Islet of Langerhans (tissue), 1 donor: ENCODE results near the gene ARHGAP28.
"Not testable (repeated sequence)": the region's sequence is repeated elsewhere in the genome, so short reads cannot be mapped to it uniquely, and the experiment has no call there.

Source experiments
- FAIRE-seq: peaks from one replicate; lab custom pipeline; 2011; peaks lifted over from hg19 to GRCh38; lab: Jason Lieb, UNC

ARHGAP28 gene

DNA sequence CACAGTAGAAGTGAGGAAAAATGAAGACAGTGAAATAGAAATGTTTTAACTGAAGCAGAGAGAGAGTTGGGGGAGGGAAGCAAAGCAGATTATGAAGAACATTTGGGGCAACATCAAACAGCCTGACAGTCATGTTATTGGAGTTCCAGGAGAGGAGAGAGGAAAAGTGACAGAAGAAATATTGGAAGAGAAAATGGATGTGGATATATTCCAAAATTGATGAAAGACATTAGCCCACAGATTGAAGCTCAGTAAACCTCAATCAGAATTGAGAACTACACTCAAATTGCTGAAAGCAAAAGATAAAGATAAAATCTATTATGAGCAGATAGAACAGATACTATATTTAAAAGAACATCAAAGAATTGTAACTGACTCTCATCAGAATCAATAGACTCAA is 90.8 kb downstream of the ARHGAP28 start:
- FAIRE-seq: no peak

DNA sequence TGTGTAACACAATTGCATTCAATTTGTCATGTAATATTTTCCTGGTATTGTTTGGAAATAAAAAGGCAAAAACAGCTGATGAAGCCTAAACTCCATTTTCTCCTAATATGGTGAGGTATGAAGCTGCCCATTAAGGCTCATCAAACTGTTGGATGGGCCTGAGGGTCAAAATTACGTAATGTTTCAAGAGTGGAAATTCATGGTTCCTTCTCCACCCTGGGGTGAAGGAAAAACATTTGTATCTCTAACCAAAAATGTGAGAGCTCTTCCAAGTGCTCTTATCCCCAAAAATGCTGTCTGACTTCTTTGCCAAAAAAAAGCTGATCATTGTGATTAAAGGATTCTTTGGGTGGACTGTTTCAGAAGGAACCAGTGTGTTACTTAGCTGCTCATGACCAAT is 91.8 kb downstream of the ARHGAP28 start:
- FAIRE-seq: no peak

DNA sequence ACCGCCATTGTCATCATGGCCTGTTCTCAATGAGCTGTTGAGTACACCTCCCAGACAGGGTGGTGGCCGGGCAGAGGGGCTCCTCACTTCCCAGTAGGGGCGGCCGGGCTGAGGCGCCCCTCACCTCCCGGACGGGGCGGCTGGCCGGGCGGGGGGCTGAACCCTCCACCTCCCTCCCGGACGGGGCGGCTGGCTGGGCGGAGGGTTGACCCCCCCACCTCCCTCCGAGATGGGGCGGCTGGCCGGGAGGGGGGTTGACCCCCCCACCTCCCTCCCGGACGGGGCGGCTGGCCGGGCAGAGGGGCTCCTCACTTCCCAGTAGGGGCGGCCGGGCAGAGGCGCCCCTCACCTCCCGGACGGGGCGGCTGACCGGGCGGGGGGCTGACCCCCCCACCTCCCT is 97.6 kb downstream of the ARHGAP28 start:
- not testable (repeated sequence) for FAIRE-seq

DNA sequence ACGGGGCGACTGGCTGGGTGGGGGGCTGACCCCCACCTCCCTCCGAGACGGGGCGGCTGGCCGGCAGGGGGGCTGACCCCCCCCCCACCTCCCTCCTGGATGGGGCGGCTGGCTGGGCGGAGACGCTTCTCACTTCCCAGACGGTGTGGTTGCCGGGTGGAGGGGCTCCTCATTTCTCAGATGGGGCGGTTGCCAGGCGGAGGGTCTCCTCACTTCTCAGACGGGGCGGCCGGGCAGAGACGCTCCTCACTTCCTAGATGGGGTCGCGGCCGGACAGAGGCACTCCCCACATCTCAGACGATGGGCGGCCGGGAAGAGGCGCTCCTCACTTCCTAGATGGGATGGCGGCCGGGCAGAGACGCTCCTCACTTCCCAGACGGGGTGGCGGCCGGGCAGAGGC is 98.0 kb downstream of the ARHGAP28 start:
- FAIRE-seq: not testable (repeated sequence)

DNA sequence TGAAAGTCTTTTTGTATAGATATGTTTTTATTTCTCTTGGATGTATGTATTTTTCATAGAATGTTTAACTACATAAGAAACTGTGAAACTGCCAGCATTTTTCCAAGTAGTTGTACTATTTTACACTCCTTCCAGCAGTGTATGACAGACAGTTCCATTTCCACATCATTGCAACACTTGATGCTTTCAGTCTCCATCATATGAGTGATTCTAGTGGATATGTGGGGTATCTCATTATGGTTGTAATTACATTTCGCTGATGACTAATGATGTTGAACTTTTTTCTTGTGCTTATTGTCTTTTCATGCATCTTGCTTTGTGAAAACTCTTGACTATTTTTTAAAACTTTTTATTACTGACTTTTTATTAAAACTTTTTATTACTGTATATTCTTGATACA is 101.4 kb downstream of the ARHGAP28 start:
- FAIRE-seq: no peak

DNA sequence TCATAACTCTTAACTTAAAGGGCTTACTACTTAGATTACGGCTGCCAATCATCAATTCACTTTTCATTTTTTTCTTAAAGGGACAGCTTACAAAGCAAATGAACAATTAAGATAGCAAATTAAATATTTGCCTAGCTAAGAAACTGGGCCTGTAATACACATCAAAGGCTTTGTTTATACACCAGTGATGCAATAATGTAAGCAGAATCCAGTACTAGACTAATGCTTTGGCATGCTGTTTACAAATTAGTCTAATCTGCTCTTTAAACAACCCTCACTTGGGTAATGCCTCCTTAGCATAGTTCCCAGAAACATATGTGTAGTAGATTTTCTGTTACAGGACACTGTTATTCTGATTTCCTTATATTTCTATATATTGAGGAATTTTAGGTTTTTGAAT is 105.8 kb downstream of the ARHGAP28 start:
- no peak for FAIRE-seq

DNA sequence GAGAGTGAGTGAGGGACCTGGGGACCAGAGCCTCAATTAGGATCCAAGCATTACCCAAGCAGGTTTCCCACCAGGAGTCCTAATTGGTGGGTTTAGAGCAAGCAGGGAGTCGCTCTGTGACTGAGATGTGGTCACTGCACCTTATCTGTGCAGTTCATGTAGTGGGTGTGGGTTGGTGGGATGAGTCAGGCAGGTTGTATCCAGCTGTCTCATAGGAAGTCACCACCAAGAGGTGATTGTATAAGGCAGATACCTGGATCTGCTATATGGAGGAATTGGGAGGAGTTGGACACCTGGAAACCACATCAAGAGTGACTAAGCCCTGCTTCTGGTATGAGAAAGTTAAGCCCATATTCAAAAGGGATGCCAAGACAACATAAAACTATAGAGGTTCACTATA is 106.8 kb downstream of the ARHGAP28 start:
- FAIRE-seq: no peak

DNA sequence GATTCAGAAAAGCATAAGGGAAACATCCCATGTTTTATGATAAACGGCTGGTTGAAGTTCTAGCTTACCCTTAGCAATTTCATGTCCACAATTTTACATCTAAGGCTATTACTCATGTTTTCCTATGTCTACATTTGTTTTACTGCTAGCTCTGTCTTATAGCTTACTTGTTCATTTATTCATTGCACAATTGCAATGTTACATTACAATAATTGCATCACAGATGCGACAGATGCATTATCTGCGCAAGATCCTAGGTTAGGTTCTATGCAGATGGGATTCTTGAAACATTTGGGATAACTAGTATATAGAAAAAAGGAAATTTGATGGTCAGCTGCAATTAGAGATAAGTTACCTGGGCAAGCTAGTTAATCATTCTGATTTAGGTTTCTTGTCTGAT is 108.4 kb downstream of the ARHGAP28 start:
- no peak for FAIRE-seq

DNA sequence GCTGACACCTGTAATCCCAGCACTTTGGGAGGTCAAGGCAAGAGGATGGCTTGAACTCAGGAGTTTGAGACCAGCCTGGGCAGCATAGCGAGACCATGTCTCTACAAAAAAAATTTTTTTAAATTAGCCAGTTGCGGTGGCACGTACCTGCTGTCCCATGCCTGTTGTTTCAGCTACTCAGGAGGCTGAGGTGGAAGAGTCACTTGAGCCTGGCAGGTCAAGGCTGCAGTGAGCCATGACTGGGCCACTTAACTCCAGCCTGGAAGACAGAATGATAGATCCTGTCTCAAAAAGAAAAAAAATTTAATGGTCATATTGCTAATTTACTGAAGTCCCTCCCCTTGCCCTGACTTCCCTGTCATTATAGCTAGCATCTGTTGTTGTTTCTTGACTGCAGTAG is 112.6 kb downstream of the ARHGAP28 start:
- no peak for FAIRE-seq

DNA sequence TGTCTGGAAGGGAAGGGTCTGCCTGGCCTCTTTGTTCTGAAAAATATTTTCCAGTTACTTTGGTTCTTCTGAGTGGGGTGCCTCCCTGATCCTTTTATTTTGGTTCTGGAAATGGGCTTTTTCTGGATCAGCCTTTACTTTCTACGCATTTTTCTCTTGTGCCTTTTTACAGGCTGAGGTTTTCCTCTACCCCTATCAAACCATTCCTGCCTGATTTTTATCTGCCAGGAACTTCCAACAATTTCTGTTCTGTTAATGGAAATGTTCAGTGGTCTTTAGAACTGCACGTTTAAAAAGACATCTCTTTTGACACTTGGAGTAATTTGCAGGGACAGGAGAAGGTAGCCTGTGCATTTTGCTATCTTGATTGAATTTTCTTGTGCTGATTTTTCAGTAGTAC is 113.8 kb downstream of the ARHGAP28 start:
- no peak for FAIRE-seq

DNA sequence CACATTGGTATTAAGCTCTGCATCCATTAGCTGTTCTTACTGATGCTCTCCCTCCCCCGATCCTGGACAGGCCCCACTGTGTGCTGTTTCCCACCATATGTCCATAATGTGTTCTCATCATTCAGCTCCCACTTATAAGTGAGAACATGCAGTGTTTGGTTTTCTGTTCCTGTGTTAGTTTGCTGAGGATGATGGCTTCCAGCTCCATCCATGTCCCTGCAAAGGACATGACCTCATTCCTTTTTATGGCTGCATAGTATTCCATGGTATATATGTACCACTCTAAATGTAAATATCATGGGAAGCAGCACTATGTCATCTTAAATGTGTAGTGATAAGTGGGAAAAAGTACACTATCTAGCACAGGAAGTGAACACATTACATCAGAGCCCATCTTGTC is 116.0 kb downstream of the ARHGAP28 start:
- FAIRE-seq: not testable (repeated sequence)

DNA sequence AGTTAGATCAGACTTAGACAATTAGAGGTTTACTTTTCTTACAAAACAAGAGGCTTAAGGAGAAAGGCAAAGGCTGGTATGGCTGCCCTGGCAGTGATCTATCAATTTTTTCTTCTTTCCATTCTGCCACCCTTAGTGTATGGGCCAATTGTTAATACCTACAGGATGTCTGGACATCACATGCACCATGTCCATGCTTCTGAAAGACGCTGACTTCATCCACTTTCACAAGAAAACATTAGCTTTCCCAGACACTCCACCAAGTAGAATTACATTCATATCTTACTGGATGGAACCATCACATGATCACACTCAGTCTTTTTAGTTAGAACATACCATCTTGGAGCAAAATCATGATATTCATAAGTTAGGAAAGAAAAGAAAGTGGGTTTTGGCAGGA is 120.9 kb downstream of the ARHGAP28 start:
- no peak for FAIRE-seq

DNA sequence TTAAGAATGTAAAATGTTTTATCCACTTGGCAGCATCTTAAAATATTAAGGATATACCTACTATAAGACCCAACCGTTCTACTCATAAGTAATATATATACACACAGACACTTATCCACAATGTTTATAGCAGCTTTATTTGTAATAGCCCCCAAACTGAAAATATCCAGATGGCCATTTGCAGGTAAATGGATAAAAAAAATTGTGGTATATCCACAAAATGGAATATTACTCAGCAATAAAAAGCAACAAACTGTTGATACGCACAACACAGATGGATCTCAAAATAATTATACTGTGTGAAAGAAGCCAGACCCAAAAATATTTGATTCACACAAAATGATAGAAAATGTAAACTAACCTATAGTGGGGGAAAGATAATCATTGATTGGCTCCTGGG is 122.0 kb downstream of the ARHGAP28 start:
- FAIRE-seq: no peak

DNA sequence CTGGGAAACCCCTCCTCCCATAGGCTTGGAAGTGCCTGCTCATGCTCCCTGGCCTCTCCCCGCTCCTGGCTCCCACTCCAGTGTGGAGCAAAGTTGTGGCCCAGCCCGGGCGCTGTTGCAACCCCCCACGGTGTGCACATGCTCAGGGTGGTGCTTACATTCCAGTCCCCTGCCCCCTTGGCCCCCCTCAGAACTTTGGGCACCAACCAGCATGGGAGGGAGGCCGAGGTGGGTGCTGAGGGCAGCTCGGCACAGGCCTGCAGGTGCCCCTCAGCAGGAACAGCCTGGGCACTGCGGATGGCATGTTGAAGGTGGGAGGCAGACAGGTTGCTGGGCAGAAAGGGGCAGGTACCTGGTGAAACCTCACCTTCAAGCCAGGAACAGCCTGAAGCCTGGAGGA is 125.3 kb downstream of the ARHGAP28 start:
- FAIRE-seq: no peak

DNA sequence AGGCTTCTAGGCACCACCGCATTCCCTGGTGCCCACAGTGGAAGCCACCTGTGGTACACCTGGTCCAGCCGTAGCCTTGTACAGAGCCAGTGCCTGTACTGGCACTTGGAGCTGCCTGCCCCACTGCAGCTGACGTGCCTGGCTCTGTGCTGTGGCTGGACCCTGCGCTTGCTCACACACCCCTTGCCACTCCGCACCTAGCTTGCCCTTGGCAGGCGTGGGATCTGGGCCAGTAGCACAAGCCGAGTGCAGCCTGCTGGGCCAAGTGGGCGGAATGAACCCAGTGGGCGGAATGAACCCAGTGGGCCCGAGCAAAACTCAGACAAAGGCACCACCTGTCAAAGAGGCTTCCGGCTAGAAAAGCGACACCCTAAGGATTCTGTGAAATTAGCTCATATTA is 126.3 kb downstream of the ARHGAP28 start:
- no peak for FAIRE-seq

DNA sequence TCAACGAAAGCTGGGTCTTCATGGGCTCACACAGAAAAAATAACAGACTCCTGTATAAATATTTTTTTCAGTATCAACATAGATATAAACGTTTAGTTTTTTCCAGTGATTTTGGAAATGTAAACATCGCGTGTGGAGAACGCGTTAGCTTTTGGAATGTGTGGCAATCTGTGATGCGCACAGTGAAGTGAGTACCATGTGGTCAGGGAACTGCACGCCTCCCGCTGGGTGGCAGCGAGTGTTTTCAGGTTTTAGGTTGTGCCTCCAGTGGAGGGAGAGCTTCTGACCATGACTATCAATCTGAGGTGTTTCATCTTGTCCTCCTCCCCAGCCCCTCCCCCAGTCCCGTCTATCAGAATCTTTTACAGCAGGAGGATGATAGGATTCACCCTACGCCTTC is 127.8 kb downstream of the ARHGAP28 start:
- FAIRE-seq: no peak

DNA sequence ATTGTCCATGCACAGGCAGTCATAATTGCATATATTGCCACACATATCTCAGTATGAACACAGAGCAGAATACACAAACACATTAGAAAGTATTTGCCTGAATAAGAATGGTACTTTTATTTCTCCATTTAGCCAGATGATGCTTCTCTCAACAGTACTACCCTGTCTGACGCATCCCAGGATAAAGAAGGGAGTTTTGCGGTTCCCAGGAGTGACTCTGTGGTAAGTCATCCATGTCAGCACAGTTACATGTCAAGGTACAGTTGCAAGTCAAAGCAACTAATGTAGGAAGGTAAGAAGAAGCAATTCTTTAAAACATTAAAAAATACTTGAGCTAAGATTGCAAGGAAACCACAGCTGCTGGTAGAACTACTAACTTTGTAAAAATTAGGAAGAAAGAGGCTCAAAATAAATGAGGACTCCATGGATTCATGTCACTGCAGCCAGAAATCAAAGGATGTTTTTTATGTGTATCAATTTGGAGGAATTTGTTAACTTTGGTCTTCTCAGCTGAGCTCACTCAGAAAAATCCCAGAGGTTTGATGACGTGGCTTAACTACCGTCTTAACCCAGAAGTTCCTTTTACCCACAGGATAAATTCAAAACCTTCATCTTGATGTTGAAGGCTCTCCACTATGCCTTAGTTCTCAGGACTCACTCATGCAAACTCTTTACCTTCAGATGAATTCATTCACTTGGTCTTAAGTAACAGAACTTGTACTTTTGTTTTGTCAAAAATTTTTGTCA is 130.3 kb downstream of the ARHGAP28 start:
- no peak for FAIRE-seq

DNA sequence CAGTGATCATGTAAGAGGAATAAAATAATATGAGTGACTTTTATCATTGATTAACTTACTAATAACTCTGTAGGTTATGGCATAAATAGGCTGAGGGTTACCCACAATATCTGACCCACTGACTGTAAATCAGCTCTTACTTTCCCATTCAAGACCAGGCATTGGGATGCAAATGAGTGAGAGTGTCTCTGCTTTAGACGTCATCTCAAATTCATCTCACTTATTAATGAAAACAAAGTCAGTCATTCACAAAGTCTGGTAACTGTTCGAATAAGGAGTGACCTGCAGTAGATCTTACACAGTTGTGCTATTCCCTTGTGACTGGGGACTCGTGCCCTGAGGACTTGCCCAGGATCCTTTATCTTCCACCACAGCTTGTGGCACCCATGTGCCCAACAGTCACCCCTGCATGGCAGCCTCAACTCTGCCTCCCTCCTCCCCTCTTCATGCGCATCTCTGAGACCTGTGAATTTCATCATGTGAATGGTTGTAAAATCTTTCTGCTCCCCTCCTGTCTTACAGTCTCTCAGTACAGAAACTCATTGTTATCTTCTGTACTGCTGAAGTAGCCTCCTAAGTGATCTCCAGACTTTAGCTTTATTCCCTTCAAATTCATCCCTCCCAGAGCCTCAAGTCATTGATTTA is 131.4 kb downstream of the ARHGAP28 start:
- no peak for FAIRE-seq

DNA sequence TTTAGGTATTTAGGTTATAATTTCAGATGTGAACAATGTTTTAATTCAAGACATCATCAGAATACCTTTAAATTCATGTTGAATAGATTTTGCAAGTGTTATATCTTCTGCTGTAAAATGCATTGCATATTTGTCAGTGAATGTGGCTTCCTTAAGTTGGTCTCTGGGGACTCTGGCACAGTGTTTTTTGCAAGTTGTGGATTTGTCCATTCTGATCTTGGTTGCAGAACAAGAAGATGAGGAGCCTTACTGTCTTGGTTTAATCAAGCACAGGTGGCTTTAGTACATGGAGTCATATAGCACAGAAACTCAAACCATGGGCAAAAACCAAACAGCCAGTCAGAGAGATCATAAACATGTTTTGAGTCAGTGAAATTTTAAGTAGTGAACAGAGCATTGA is 135.7 kb downstream of the ARHGAP28 start:
- no peak for FAIRE-seq

DNA sequence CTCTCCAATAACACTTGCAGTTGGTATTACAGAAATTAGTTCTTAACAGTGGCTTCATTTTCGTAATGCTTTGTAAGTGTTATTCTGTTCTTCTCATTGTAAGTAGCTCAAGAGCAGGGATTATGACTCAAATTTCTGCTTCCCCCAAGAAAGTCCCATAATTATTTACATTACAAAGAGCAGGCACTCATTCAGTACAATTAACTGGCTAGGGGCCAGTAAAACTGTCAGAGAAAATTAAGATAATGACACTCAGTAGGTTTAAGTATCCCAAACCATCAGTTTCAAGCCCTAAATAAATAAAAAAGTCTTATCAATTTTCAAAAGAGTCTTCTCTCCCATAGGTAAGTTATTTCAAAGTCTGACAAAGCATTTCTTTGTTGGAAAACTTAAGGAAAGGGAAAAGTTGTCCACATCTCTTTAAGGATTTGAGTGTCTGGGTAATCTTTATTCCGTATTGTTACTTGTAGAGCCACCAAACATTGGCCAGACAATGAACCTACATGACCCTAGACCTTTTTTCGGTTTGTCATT is 137.1 kb downstream of the ARHGAP28 start:
- no peak for FAIRE-seq

DNA sequence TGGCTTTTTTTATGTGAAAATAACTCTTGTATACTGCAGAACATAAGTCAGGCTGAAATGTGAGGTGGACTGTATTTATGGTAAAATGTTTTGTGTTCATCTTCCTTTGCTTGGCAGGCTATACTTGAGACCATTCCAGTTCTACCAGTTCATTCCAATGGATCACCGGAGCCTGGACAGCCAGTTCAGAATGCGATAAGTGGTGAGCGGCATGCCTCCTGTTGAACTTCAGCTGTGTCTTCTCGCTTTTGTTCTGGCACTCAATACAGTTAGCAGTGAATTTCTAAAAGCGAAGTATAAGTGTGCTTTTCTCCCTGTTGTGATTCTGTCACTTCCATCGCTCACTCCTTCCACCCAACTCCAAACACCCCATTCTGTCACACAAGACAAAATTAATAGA is 138.5 kb downstream of the ARHGAP28 start:
- no peak for FAIRE-seq

DNA sequence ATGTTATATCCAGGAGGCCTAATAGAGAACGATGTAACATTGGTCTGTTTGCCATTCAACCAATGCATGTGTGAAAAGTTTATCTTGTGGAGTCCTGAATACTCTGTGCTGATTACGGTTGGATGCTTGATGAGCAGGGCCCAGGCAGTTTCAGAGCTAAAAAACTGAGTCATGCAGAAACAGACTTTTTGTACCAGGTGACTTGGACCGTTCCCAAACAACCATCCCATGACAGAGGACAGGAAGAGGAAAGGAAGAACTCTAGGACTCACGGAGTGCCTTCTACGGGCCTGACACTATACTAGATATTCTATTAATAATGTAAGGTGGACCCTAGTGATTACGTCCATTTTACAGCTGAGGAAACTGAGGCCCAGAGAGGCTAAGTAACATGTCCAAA is 142.1 kb downstream of the ARHGAP28 start:
- no peak for FAIRE-seq

DNA sequence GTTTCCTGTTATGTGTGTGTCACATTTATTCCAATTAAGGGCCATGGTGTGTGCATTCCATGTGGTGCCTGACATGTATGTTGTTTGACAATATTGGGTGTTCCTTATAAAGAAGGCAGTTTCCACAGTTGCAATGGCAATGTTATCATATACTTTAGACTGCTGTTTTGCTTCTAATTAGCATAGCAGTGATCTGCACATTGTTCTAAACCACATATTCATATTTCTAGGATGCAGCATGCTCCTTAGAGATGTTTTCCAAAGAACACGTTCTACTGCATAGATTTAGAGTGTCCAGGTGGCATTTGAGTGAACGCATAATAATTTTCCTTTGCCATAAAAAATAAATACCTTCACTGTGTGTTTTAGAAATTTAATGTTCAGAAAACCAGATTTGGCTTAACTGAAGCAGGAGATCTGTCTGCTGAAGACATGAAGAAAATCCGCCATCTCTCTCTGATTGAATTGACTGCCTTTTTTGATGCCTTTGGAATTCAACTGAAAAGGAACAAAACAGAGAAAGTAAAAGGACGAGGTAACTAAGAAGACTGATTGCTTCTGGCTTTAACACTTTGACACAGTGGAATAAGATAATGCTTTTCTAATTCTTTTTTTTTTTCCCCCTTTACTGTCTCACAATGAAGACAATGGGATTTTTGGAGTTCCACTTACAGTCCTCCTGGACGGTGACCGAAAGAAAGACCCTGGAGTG is 143.7 kb downstream of the ARHGAP28 start:
- FAIRE-seq: no peak
